HG03196 (cell line): ENCODE data around the gene AKAP12.
A peak's percentile ranks its signal among the peaks of the same experiment; 100 is the strongest.
"Not testable (repeated sequence)": the region's sequence is repeated elsewhere in the genome, so short reads cannot be mapped to it uniquely, and the experiment has no call there.

Source experiments
- ATAC-seq: cut with Tn5 transposase; IDR thresholded peaks from one replicate; pipeline ENCODE4 v1.9.1; 2021; ENCODE audit not compliant: unreplicated experiment

The AKAP12 gene

DNA sequence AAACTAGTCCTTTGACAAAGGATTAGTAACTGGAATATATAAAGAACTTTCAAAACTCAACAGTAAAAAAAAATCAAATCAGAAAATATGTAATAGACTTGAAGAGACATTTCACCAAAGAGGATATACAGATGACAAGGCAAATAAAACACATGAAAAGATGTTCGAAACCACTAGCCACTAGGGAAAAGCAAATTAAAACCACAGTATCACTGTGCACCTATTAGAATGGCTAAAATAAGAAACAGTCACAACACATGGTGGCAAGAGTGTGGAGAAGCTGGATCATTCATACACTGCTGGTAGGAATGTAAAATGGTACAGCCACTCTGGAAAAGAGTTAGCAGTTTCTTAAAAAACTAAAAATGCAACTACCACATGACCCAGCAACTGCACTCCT, 136.7 kb downstream of the AKAP12 start:
- no peak for ATAC-seq

DNA sequence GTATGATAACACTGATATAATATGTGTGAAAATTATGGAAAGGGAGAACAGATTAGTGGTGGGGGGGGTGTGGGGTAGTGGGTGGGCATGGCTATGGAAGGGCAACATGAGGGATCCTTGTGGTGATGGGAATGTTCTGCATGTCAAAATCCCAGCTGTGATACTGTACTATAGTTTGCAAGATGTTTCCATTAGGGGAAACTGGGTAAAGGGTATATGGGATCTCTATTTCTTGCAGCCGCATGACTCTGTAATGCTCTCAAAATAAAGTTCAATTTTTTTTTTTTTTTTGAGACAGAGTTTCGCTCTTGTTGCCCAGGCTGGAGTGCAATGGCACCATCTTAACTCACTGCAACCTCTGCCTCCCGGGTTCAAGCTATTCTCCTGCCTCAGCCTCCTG, 137.3 kb downstream of the AKAP12 start:
- no peak for ATAC-seq

DNA sequence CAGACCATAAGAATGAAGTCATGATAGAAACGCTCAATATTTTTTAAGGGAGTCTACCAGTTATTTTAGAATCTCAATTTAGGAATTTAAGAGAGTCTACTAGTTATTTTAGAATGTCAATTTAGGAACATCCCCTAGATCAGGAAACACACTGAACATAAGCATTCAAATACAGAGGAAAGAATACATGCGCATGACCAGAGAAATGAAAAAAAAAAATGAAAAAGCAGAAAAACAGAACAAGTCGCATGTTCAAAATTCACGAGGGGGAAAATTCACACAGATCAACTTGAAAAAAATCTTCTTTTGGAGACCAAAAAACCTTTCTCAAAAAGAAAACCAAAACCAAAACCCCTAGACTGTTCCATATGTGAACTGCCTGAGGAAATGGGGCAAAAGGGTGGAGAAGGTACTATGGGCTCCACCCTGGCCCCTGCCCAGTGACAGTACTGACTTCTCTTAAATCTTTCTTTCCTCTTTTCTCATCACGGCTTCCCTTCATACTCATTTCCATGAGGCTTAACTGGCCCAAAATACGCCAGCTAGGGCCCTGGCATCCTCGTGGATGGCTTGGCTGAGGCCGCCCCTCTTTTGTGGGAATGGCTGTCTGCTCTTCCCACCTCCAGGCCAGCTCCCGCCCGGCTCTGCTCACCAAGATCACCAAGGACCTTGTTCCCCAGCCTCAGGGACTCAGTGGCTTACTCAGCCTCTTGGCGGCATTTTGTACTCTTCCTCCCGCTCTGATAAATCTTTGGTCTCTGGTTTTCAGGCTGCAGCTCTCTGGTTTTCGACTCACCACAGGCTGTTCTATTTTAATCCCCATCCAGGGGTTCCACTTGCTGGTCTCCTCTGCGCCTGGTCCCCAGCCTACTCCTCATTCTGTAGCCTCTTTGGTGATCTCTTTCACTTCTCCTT, 140.4 kb downstream of the AKAP12 start:
- ATAC-seq: peak; percentile 59

DNA sequence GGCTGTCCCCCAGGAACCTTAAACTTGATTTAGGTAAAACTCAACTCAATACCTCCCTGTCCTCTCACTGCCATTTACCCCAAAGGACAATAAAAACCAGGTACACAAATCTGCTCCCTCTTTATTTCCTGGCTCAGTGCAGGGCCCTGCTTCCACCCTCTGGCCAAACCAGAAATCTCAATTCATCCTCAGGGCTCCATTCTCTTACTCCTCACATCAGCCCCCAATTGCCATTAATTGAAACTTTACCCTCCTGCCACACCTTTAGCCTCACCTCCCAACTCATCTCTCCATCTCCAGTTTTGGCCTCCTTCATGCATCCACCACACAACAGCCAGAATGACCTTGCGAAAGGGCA, 141.1 kb downstream of the AKAP12 start:
- no peak for ATAC-seq

DNA sequence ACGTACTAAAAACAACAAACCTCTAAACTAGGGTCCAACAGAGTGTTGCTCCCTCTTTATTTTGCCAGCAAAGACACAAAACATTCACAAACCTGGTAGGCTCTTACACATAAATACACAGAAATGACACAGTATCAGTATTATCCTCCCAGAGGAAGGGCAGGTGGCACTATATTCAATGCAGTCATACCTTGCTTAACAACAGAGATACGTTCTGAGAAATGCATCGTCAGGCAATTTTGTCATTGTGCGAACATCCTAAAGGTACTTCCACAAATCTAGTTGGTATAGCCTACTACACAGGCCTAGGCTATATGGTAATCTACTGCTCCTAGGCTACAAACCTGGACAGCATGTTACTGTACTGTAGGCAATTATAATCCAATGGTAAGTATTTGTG, 142.0 kb downstream of the AKAP12 start:
- ATAC-seq: no peak

DNA sequence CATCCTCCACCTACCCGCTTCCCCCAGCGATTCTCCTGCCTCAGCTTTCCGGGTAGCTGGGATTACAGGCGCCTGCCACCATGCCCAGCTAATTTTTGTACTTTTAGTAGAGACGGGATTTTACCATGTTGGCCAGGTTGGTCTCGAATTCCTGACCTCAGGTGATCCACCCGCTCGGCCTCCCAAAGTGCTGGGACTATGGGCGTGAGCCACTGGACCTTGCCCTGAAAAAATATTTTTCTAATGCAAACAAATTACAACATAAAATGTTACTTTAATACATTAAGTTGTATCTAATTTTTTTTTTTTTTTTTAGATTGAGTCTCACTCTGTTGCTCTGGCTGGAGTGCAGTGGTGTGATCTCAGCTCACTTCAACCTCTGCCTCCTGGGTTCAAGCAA, 142.9 kb downstream of the AKAP12 start:
- ATAC-seq: not testable (repeated sequence)

DNA sequence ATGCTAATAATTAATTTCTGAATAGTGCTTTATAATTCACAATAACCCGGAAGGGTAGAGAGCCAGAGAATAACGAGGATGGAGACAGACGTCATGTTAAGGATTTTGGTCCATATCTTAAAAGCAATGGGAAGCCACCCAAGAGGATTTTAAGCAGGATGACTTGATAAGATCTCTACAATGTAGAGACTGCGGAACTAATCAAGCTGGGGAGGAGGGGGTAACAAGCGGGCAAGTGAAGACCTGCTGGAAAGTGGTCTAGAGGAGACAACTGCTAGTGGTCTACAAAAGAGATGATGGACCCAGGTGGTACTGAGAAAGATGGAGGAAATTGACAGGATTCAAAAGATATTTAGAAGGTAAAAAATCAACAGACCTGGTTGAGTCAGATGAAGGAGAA, 144.4 kb downstream of the AKAP12 start:
- ATAC-seq: no peak

DNA sequence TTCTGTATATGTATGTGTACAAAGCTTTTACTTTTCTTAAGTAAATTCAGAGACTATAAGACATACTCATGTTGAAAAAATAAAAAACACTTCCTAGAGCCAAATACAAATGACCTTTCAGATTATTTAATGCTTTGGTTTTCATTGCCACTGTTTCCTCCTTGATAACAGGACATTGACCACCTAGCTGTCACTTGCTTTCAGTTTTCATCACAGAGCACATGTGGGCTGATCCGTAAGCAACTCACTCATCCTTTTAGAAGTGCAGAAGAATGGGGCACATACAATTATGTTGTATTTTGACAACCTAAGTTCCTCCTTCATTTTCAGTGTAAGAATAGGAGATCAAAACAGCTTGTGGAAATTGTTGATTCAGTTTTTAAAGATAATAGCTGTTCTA, 145.4 kb downstream of the AKAP12 start:
- ATAC-seq: no peak

DNA sequence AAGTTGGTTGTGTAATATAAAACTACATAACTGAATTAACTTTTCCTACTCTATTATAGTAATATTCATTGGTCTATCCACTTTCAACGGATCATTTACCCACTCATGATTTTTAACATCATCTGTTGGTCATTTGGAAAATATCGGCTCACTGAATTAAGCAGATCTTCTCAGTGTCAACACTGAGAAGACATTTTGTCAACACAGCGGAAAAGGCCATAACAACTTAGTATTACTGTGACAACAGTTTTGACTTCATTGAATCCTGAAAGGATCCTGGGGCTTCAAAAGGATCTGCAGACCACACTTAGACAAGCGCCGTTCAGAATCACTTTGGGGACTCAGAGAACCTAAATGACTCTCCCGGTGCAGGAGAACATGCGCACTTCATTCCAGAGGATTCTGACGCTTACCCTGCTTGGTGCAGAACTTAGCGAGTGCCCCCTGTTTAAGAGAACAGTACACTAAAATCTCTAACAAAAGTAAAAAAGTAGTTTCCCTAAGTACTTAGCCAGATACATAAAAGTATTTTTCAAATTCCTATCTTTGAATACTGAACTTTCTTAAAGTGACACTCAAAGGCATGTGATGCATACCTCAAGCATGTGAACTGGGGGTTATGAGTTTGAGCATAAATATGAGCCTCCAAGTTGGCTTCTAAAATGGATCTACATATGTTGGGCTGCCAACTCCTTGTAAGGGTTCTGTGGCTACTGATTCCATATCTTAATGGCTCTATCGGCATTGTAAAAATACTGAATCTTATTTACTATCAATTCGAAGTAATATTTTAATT, 147.6 kb downstream of the AKAP12 start:
- ATAC-seq: no peak

DNA sequence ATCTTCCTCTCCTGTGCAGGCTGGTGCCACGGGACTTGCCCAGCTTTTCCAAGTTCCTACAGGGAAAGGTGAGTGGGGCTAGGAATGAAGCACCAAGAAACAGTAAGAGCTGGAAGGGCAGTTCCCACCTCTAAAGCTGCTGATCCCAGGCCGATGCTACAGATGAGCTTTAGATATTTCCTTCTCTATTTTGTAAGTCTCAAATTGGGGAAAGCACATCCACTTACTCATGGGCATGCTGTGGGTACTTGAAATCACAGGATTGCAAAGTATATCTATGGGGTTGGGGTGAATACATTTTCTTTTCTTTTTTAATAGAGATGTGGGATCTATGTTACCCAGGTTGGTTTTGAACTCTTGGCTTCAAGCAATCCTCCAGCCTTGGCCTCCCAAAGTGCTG, 148.5 kb downstream of the AKAP12 start:
- no peak for ATAC-seq

DNA sequence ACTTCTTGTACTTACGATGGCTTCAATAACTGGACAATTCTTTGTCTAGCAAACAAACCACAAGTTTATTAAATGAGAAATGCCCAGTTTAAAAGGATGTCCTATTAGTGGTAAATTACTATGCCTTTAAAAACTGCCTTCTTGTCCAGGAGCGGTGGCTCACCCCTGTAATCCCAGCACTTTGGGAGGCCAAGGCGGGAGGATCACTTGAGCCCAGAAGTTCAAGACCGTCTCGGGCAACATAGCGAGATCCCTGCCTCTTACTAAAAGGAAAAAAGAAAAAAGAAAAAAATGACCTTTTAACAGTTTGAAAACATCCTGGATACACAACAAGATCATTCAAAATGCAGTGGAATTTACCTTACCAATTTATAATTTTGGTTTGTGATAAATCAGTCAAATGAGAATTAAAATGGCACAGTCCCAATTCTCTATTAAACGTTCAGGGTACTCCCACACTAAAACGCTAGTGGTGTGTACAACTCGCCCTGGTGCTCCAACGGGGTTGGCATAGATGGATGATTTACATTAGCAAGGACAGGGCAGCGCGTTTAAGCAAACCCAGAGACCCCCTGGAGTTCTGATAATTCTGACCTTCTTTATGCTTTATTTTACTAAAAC, 149.3 kb downstream of the AKAP12 start:
- ATAC-seq: no peak

DNA sequence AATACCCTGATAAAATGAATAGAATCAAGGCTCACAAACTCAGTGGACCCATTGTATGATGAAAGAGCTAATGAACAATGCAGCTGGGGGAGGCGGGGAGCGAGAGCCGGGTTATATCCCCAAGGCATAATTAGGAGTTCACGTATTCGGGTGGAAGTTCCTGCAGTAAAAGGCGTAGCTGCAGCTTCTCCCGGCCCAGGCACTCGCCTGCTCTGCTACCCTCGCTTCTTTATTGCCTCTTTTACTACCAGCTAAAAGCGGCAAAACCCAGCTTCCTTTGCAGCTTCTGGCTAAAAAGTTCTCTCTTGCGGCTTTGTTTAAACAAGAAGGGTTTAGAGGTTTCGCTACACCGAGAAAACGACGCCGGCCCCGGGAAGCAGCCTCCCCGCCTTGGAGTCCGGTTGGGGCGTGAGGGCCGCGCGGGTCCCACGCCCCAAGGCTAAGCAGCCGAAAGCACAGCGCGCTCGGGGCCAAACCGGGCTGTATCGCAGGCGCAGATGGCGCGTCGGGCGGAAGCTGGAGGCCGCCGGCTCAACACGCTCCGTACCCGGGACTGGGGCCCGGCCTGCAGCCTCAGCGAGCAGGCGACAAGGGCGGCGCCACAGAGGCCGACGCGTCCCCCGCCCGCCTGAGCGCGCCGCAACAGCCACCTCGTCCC, 150.0 kb downstream of the AKAP12 start:
- peak; percentile 66 for ATAC-seq

DNA sequence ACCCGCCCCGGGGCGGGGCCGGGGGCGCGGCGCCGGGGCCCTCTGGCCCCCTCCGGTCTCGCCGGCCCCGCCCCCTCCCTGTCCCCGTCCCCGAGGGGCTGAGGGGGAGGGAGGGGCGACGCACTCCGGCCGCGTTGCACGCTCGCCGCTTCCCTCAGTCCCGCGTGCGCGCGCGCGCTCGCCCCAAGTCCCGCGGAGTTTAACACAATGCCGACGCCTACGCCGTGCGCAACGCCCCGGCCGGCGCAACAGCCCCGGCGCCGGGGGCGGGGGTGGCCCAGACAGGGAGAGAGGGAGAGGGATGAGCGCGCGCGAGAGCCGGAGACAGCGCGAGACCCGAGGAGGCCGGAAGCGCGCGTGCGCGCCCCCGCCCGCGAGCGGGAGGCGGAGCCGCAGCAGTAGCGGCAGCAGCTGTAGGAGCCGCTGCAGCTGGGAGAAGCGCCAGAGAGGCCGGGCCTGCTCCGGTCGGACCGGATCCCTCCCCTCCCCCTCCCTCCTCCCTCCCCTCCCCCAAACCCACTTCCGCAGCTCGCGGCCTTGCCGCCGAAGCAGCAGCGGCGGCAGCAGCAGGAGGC, 150.6 kb downstream of the AKAP12 start:
- ATAC-seq: peak; percentile 85

DNA sequence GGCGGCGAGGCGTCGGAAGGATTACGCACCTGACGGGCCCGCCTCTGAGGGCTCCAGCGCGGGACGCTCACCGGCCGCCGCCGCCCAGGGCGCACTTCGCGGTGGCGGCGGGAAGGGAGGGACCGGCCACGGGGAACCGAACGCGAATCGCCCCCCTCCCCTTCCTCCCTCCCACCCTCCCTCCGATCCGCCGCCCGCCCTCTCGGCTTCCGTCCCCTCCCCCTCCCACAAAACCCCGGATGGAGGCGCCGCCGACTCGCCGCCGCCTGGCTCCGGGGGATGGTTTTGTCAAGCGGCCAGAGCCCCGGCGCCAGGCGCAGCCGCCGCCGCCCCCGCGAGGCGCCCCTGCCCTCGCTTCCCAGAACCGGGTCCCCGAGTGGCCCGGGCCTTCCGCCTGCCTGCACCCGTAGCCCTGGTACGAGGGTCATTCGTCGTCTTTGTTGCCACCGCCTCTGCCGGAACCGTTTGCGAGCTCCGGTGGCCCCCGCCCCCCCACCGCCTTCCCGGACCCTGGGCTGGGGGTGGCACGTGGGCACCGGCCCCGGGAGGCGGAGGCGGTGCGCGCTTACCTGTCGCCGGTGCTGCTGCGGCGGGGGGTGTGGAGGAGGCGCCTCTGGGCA, 151.2 kb downstream of the AKAP12 start:
- ATAC-seq: peak; percentile 3

DNA sequence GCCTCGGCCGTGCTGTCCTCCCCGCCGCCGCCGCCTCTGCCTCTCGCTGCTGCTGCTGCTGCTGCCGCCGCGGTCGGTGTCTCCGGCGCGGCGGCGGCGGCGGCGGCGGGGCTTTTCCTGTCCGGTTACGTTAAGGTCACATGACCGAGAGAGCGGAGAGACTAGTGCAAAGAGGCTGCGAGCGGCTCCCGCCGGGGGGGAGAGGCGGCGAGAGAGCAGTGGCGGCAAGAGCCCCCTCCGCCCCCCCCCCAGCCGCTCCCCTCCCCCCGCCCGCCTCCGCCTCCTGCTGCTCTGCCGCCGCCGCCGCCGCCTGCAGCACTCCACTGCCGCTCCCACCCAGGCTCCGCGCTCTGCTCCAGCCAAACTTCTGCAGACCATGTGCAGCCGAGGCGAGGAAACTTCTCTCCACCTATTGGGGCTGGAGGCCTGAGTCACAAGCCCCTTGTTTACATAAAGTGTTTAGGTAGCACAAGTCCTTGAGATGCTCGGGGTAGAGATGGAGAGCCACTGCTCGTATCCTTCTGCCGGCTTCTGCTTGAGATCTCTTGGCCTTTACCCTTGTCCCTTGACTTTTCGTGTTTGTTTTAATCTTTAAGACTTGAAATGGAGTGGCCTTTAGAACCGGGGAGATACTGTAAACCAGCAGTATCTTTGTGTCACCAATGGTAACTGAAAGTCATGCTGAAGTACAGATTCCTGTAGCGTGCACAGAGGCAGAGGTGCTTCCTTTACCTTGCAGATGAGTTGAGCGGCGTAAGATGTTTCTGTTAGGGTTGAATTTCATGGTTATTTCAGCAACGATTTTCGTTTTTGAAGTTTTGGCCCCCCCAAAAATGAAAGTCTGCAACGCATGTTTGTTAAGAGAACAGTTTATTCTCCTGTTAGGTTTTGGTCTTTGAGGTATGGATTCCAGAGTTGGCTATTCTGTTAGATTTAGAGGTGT, 152.0 kb downstream of the AKAP12 start, which contains the start of gene ZBTB2:
TSS of gene ZBTB2 (minus strand) at position 89 of the 943 bp plus-strand sequence. CDS start 17,922 bp downstream, outside the sequence.
- no peak for ATAC-seq

DNA sequence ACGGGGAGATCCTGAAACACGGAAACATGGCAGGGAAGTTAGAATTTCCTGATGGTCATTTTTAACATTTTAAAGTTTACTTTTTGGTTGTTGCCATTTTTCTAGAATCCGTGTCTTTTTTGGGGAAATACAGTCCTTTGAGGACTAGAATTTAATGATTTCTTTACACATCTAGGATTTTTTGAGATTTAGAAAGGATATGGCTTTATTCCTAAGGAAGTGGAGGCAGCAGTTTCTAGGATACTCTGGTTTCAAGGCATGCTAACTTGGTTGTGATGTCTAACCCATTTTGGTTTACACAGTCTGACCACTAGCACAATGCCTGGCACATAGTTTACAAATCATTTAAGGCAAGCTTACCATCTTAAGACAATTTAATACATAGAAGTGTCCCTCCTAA, 152.7 kb downstream of the AKAP12 start:
- no peak for ATAC-seq

DNA sequence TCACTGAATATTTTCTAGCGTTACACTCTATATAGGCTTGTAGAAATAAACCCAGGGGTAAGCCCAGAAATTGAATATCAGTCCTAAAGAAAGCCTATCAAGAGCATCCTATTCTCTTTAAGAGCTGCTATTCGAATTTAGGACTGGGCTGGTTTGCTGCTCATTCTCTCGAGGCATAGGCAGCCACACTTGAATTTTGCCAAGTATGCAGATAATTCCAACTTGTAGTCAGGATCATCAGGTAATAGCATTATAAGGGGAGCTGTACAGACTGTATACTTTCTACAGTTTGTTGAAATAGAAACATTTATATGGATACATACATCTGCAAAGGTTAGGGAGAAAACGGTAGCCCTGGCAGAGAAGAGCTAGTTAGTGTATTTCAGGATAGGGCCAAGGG, 153.6 kb downstream of the AKAP12 start:
- no peak for ATAC-seq

DNA sequence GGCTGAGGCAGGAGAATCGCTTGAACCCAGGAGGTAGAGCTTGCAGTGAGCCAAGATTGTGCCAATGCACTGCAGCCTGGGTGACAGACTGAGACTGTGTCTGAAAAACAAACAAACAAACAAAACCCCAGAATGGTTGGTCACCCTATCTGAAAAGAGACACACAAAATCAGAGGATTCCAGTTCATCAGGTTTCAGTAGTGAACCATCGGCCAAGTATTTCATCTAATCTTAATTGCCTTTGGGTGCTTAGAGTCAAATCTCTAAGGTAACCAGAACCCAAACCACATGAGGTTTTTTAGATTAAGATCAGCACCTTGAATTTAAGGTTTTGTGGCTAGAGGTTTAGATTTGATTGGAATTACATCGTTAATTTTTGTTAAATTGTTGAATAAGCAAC, 159.9 kb downstream of the AKAP12 start:
- ATAC-seq: no peak

DNA sequence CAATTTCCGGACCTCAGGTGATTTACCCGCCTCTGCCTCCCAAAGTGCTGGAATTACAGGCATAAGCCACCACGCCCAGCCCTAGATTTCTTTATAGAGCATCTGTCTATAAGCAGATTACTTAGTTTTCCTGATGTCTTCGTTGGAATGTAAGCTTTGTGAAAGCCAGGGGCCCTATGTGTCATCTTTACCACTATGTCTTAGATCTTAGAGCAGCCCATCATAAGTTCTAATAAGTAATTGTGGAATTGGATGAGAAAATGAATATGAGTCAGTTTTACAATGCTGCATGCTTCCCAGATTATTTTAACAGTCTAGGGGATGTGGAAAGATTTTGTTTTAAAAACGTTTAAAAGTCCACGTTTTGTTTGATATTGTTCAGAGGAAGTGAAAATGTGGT, 160.7 kb downstream of the AKAP12 start:
- ATAC-seq: no peak
